ENCODE results near the gene UACA.

- no peak for TF ChIP-seq EZH2 (IDR thresholded peaks at IDR 0.05)
- no peak for TF ChIP-seq POLR2AphosphoS5 (IDR thresholded peaks at IDR 0.05; ENCODE audit: borderline replicate concordance, low read depth, low read length)
Measured at GRCh38 chr15:70701891-70702568, 61.3 kb downstream of the UACA start.

All from SK-N-MC (cell line).